H1 (cell line): ENCODE results near the gene USP51. TPM values are rescaled to one million over a fixed set of nuclear protein-coding genes. Genes with fewer than 3 reads are reported as not detected.

Experiments
- CTCF ChIA-PET: fragments of 300-600 bp; sonication (Branson Sonifier 250); formaldehyde crosslinking; loops from one replicate; lab custom pipeline; 2021; ENCODE audit not compliant: partially characterized antibody; lab: Charles Lee
- POLR2A ChIA-PET: fragments of 300-600 bp; sonication (Branson Sonifier 250); formaldehyde crosslinking; loops from one replicate; lab custom pipeline; 2021; ENCODE audit warnings: inconsistent platforms; ENCODE audit not compliant: partially characterized antibody; lab: Charles Lee
- DNase-seq, 2 experiments: peaks; one replicate each; pipeline versions ENCODE4 v3.0.0 to v3.0.0-alpha.2; 2010 to 2022; ENCODE audit warnings: low spot score in 2 of 2, low read depth in 1 of 2, mixed read lengths in 1 of 2
- FAIRE-seq: peaks from 2 replicates; lab custom pipeline; 2011; peaks lifted over from hg19 to GRCh38; lab: Jason Lieb, UNC
- H2AFZ ChIP-seq: 2 replicates; pipeline ENCODE4 v1.8.1; 2012; ENCODE audit warnings: low read length, inconsistent platforms
- H2AK5ac ChIP-seq: 2 replicates; pipeline ENCODE4 v1.6.1; 2013; ENCODE audit warnings: low read depth, low read length
- H2BK120ac ChIP-seq: replicated peaks from 2 replicates; pipeline ENCODE3; 2013; ENCODE audit warnings: low read depth, low read length, inconsistent platforms
- H2BK12ac ChIP-seq: 2 replicates; pipeline ENCODE4 v1.6.1; 2013; ENCODE audit warnings: low read depth, low read length
- H2BK15ac ChIP-seq: 2 replicates; pipeline ENCODE4 v1.6.1; 2013; ENCODE audit warnings: low read length
- H2BK20ac ChIP-seq: 2 replicates; pipeline ENCODE4 v1.6.1; 2013; ENCODE audit warnings: low read length
- H2BK5ac ChIP-seq: 2 replicates; pipeline ENCODE4 v1.6.1; 2013; ENCODE audit warnings: low read depth, low read length
- H3K14ac ChIP-seq: 2 replicates; pipeline ENCODE4 v1.6.1; 2013; ENCODE audit warnings: inconsistent platforms; ENCODE audit not compliant: insufficient read length
- H3K18ac ChIP-seq: 2 replicates; pipeline ENCODE4 v1.6.1; 2013; ENCODE audit warnings: low read length; ENCODE audit errors: extremely low read depth
- H3K23ac ChIP-seq: 2 replicates; pipeline ENCODE4 v1.6.1; 2013; ENCODE audit warnings: inconsistent platforms; ENCODE audit not compliant: insufficient read length
- H3K23me2 ChIP-seq: 2 replicates; pipeline ENCODE4 v1.6.1; 2013; ENCODE audit warnings: low read depth, low read length
- H3K27ac ChIP-seq: 2 replicates; pipeline ENCODE4 v1.6.1; 2011; ENCODE audit warnings: low read depth, low read length, inconsistent platforms
- H3K27me3 ChIP-seq, 4 experiments: replicated peaks in 1 of 4; 1 replicate in 1 of 4; 2 replicates in 3 of 4; pipeline versions ENCODE4 v1.6.1 to v1.8.1; 2011 to 2013; ENCODE audit warnings: low read length in 3 of 4, mild to moderate bottlenecking in 3 of 4, inconsistent platforms in 2 of 4, mixed read lengths in 2 of 4, moderate library complexity in 1 of 4; ENCODE audit not compliant: control insufficient read depth in 3 of 4, insufficient read depth in 3 of 4; ENCODE audit errors: extremely low read depth in 1 of 4
- H3K36me3 ChIP-seq, 4 experiments: 2 replicates each; pipeline versions ENCODE4 v1.6.1 to v1.8.1; 2011 to 2013; ENCODE audit warnings: mild to moderate bottlenecking in 4 of 4, low read length in 3 of 4, moderate library complexity in 2 of 4, control low read depth in 1 of 4, inconsistent platforms in 1 of 4; ENCODE audit not compliant: insufficient read depth in 4 of 4, control insufficient read depth in 2 of 4
- H3K4ac ChIP-seq: replicated peaks from 2 replicates; pipeline ENCODE3; 2013; ENCODE audit warnings: low read length, low read depth, mixed read lengths, inconsistent platforms; ENCODE audit not compliant: insufficient read length
- H3K4me1 ChIP-seq, 4 experiments: replicated peaks in 1 of 4; 1 replicate in 1 of 4; 2 replicates in 3 of 4; pipeline versions ENCODE4 v1.6.1 to v1.8.1; 2011 to 2013; ENCODE audit warnings: low read length in 3 of 4, inconsistent platforms in 2 of 4, mixed read lengths in 1 of 4; ENCODE audit not compliant: insufficient read depth in 4 of 4, control insufficient read depth in 3 of 4
- H3K4me2 ChIP-seq, 2 experiments: 2 replicates each; pipeline versions ENCODE4 v1.6.1 to v1.8.1; 2011 to 2013; ENCODE audit warnings: low read depth in 2 of 2, low read length in 2 of 2, control low read depth in 1 of 2, inconsistent platforms in 1 of 2, mild to moderate bottlenecking in 1 of 2; ENCODE audit not compliant: insufficient read depth in 1 of 2
- H3K4me3 ChIP-seq, 4 experiments: fragments of 200-600, 300-600 bp in 1 of 4; sonication (generic), shearing (Covaris generic), sonication (Bioruptor Twin) in 1 of 4; 2 replicates each; pipeline versions ENCODE4 v1.5.1 to v1.8.1; 2011 to 2016; ENCODE audit warnings: low read length in 4 of 4, low read depth in 3 of 4, control low read depth in 2 of 4, inconsistent platforms in 2 of 4, mild to moderate bottlenecking in 2 of 4, mixed read lengths in 1 of 4, moderate library complexity in 1 of 4; ENCODE audit not compliant: insufficient read depth in 2 of 4; ENCODE audit errors: extremely low read depth in 1 of 4
- H3K56ac ChIP-seq: replicated peaks from 2 replicates; pipeline ENCODE3; 2013; ENCODE audit warnings: low read depth, mild to moderate bottlenecking, mixed read lengths, low read length, inconsistent platforms; ENCODE audit not compliant: insufficient read length
- H3K79me1 ChIP-seq: 2 replicates; pipeline ENCODE4 v1.6.1; 2013; ENCODE audit warnings: low read depth, low read length, control low read depth
- H3K79me2 ChIP-seq, 2 experiments: 2 replicates each; pipeline versions ENCODE4 v1.6.1 to v1.8.1; 2012 to 2013; ENCODE audit warnings: low read length in 2 of 2, mild to moderate bottlenecking in 2 of 2, inconsistent platforms in 1 of 2; ENCODE audit not compliant: insufficient read depth in 2 of 2, control insufficient read depth in 1 of 2
- H3K9ac ChIP-seq, 4 experiments: replicated peaks in 1 of 4; 1 replicate in 1 of 4; 2 replicates in 3 of 4; pipeline versions ENCODE4 v1.6.1 to v1.8.1; 2011 to 2013; ENCODE audit warnings: low read depth in 3 of 4, low read length in 3 of 4, control low read depth in 2 of 4, mild to moderate bottlenecking in 2 of 4, moderate library complexity in 2 of 4, inconsistent platforms in 1 of 4; ENCODE audit errors: extremely low read depth in 1 of 4
- H3K9me3 ChIP-seq, 2 experiments: 2 replicates each; pipeline versions ENCODE4 v1.6.1 to v1.8.1; 2012 to 2013; ENCODE audit warnings: mild to moderate bottlenecking in 2 of 2, moderate library complexity in 2 of 2, control low read depth in 1 of 2, inconsistent platforms in 1 of 2, low read depth in 1 of 2, low read length in 1 of 2, mixed read lengths in 1 of 2; ENCODE audit not compliant: insufficient read depth in 2 of 2
- H4K20me1 ChIP-seq, 2 experiments: replicated peaks in 1 of 2; 2 replicates each; pipeline versions ENCODE3 to v1.8.1; 2011 to 2013; ENCODE audit warnings: inconsistent platforms in 2 of 2, low read length in 2 of 2, mild to moderate bottlenecking in 1 of 2; ENCODE audit not compliant: insufficient read depth in 2 of 2, control insufficient read depth in 1 of 2
- H4K5ac ChIP-seq: 2 replicates; pipeline ENCODE4 v1.6.1; 2013; ENCODE audit warnings: low read length, low read depth, mixed read lengths, inconsistent platforms; ENCODE audit not compliant: insufficient read length
- H4K8ac ChIP-seq: 2 replicates; pipeline ENCODE4 v1.8.0; 2013; ENCODE audit warnings: mild to moderate bottlenecking, moderate library complexity, low read length, inconsistent platforms; ENCODE audit not compliant: insufficient read depth; ENCODE audit errors: extremely low read depth
- H4K91ac ChIP-seq: replicated peaks from 2 replicates; pipeline ENCODE3; 2013; ENCODE audit warnings: low read length, mixed read lengths, inconsistent platforms; ENCODE audit not compliant: insufficient read length
- ASH2L ChIP-seq: fragments of 200-600, 300-600 bp; sonication (generic); IDR thresholded peaks from one replicate; pipeline ENCODE4 v1.7.1; 2017; ENCODE audit warnings: low read length
- EP300 ChIP-seq, 2 experiments: IDR thresholded peaks; 1 replicate in 1 of 2; 2 replicates in 1 of 2; pipeline ENCODE4 v1.6.1; 2011 to 2012; ENCODE audit warnings: low read depth in 2 of 2, low read length in 2 of 2, mild to moderate bottlenecking in 2 of 2, borderline replicate concordance in 1 of 2, inconsistent platforms in 1 of 2, moderate library complexity in 1 of 2
- GTF2F1 ChIP-seq: IDR thresholded peaks from 2 replicates; pipeline ENCODE4 v1.6.1; 2012; ENCODE audit warnings: low read depth, low read length, improper control_type of control experiment, borderline replicate concordance
- KDM1A ChIP-seq: fragments of 200-600, 300-600 bp; sonication (generic); IDR thresholded peaks from 2 replicates; pipeline ENCODE4 v1.7.1; 2016; ENCODE audit warnings: mild to moderate bottlenecking, low read length, borderline replicate concordance
- RNF2 ChIP-seq: fragments of 200-900, 300-1000 bp; sonication (generic); IDR thresholded peaks from 2 replicates; pipeline ENCODE4 v1.7.1; 2016; ENCODE audit warnings: borderline replicate concordance, low read depth, mild to moderate bottlenecking, antibody characterized with exemption, low read length; ENCODE audit not compliant: poor library complexity, severe bottlenecking; ENCODE audit errors: missing control alignments
- SRF ChIP-seq: IDR thresholded peaks from 2 replicates; pipeline ENCODE4 v1.6.1; 2011; ENCODE audit warnings: mild to moderate bottlenecking, low read depth, low read length, moderate library complexity
- WGBS, 2 experiments: shearing (Covaris generic) in 1 of 2; methylation state at CpG; one replicate each; pipeline versions ENCODE4 v1.1.6 to v1.1.7; 2013 to 2015; ENCODE audit warnings: low lambda C conversion rate in 2 of 2, mixed read lengths in 2 of 2, inconsistent platforms in 1 of 2, low coverage in 1 of 2, missing lambda C conversion rate in 1 of 2; ENCODE audit not compliant: insufficient replicate concordance in 2 of 2, insufficient coverage in 1 of 2, insufficient read length in 1 of 2; ENCODE audit errors: extremely low coverage in 1 of 2, missing lambda C conversion rate in 1 of 2; 5-methylcytosine and 5-hydroxymethylcytosine counted together
- polyA plus RNA-seq, 7 experiments: library from polyadenylated mRNA; depleted of rRNA in 3 of 7; stranded (reverse) in 5 of 7; unstranded in 2 of 7; fragments of >200 nt in 5 of 7; fragments of 200-250 nt in 2 of 7; gene quantifications; 1 replicate in 5 of 7; 2 replicates in 1 of 7; 4 replicates in 1 of 7; pipeline versions ENCODE4 v1.2.1 to v1.2.3, GENCODE V29; 2011 to 2013; ENCODE audit warnings: missing spikeins in 2 of 7, mixed read lengths in 2 of 7
- total RNA-seq: library from RNA; stranded (reverse); fragmentation: NEBNext Ultra II Directional; extraction: Animal tissue kit (Norgen Biotek cat#: 25700); gene quantifications from 2 replicates; pipeline ENCODE4 v1.2.1, GENCODE V29; 2021

The USP51 gene
- total and polyA plus RNA-seq, 2 of the 8 experiments (the other 6 are each of a cell fraction or from before 2014, with no cell fraction given): 5.2 to 5.6 TPM

DNA sequence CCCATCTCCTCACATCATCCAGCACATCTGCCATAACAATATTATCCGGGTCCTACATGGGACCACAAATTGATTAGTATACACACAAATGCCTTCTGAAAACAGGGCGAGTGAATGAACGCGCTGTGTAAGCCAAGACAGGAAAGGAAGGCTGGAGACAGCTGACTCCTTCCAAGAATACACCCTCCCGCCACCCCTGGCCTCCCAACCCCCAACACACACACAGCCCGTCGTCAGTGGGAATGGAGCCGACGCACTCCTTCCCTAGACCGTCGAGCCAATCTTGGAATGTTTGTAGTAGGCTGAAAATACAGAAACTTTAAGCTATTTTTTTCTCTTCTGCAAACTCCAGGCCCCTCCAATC is 38.0 kb downstream of the USP51 start:
- Histone ChIP-seq H4K8ac (no peak overlapping the region), H4K5ac (no peak overlapping the region), H3K23ac (no peak overlapping the region), H3K4ac (no peak overlapping the region), H2BK12ac (no peak overlapping the region), H4K20me1 (no peaks in the 10 kb centered on the region), H2AK5ac (no peak overlapping the region), H3K56ac (no peak overlapping the region), H3K18ac (no peak overlapping the region), H3K9me3 (no peaks in the 10 kb centered on the region; a peak in 1 of 4 replicates), H3K27ac (no peak overlapping the region), H2BK20ac (no peak overlapping the region), H3K4me2 (peak overlapping the region; percentile 51 to 72), H2BK15ac (no peak overlapping the region), H2BK5ac (no peak overlapping the region), H3K27me3 (no peaks in the 10 kb centered on the region), H3K9ac (no peak overlapping the region; a peak in 1 of 7 replicates), H3K36me3 (no peaks in the 10 kb centered on the region), H4K91ac (no peak overlapping the region), H3K4me3 (peak overlapping the region; percentile 40 to 90 (median 53); a peak in 5 of 8 replicates), H2AFZ (no peak overlapping the region), H3K79me1 (no peaks in the 10 kb centered on the region), H3K23me2 (no peaks in the 10 kb centered on the region), H2BK120ac (no peak overlapping the region), H3K14ac (no peak overlapping the region), H3K79me2 (no peaks in the 10 kb centered on the region), H3K4me1 (no peaks in the 10 kb centered on the region)
- CTCF ChIA-PET: no interaction called here
- WGBS, 2 experiments: 90% methylated on average over 8 of the region's 11 CpGs; no CpG with 5 or more reads in 1 of the 2 experiments
- TF ChIP-seq RNF2 (no peak), EP300 (IDR thresholded peaks at IDR 0.05; ENCODE audit: borderline replicate concordance in 1 of 2, low read depth in 2 of 2, low read length in 2 of 2) (no peak), SRF (no peak), GTF2F1 (no peak), ASH2L (no peak), KDM1A (no peak)
- no peak for FAIRE-seq
- DNase-seq: no peak
- POLR2A ChIA-PET: interaction anchor here (0.8 kb wide), 1 partner anchor 452 kb away, joined by 3 read pairs; the partner anchor contains the start of gene APEX2
